Immature natural killer cell (primary cell): ENCODE measurements around the gene OSBPL2. TPM values are rescaled to one million over a fixed set of nuclear protein-coding genes. Genes with fewer than 3 reads are reported as not detected.

Experiments used
- DNase-seq, 3 donors: peaks; one replicate each; pipeline ENCODE4 v3.0.0; 2022; ENCODE audit warnings: mixed read lengths in 1 of 3
- H3K27ac Mint-ChIP-seq, 6 donors: one replicate each; pipeline ENCODE4 v1.8.0; 2020; ENCODE audit warnings: mixed read lengths in 6 of 6, mild to moderate bottlenecking in 5 of 6, inconsistent platforms in 4 of 6, moderate library complexity in 3 of 6
- H3K27me3 Mint-ChIP-seq, 3 donors: one replicate each; pipeline ENCODE4 v1.8.0; 2020 to 2021; ENCODE audit warnings: low read depth in 3 of 3, mild to moderate bottlenecking in 3 of 3, mixed read lengths in 3 of 3, moderate library complexity in 3 of 3, inconsistent platforms in 1 of 3
- H3K36me3 Mint-ChIP-seq, 3 donors: one replicate each; pipeline ENCODE4 v1.8.0; 2020; ENCODE audit warnings: mixed read lengths in 3 of 3, inconsistent platforms in 2 of 3, mild to moderate bottlenecking in 2 of 3
- H3K4me1 Mint-ChIP-seq, 2 donors: one replicate each; pipeline ENCODE4 v1.8.0; 2020; ENCODE audit warnings: inconsistent platforms in 2 of 2, mild to moderate bottlenecking in 2 of 2, mixed read lengths in 2 of 2, moderate library complexity in 1 of 2
- H3K4me3 Mint-ChIP-seq, 5 donors: one replicate each; pipeline ENCODE4 v1.8.0; 2020; ENCODE audit warnings: mild to moderate bottlenecking in 5 of 5, mixed read lengths in 5 of 5, inconsistent platforms in 3 of 5, moderate library complexity in 3 of 5
- H3K9me3 Mint-ChIP-seq, 6 donors: one replicate each; pipeline ENCODE4 v1.8.0; 2020; ENCODE audit warnings: mild to moderate bottlenecking in 6 of 6, mixed read lengths in 6 of 6, inconsistent platforms in 4 of 6, moderate library complexity in 3 of 6
- polyA plus RNA-seq, 3 donors: library from polyadenylated mRNA; unstranded; fragments of 300-500 nt; fragmentation: Illumina TruSeq; gene quantifications; one replicate each; pipeline ENCODE4 v1.2.3, GENCODE V29; 2021

Gene OSBPL2
- polyA plus RNA-seq, 3 donors from 2014 or later = 17.9 to 45.2 (median 24.5) TPM

GRCh38 chr20:62269378-62269777, 31.1 kb downstream of the OSBPL2 start:
- Mint-ChIP-seq H3K27me3 (peaks cover 0 to 3% (median 0%) of the 10 kb centered on the region in 3 donors), H3K9me3 (no peaks in the 10 kb centered on the region), H3K4me3 (no peak overlapping the region), H3K27ac (no peak overlapping the region), H3K4me1 (peaks cover 0 to 3% of the 10 kb centered on the region in 2 donors), H3K36me3 (peaks cover 10 to 30% (median 10%) of the 10 kb centered on the region in 3 donors)
- DNase-seq = no peak

GRCh38 chr20:62269871-62270270, 31.6 kb downstream of the OSBPL2 start:
- DNase-seq = no peak
- peaks cover 0 to 3% (median 0%) of the 10 kb centered on the region in 3 donors for H3K27me3 Mint-ChIP-seq
- H3K9me3 Mint-ChIP-seq = no peaks in the 10 kb centered on the region
- peaks cover 5 to 31% (median 6%) of the 10 kb centered on the region in 3 donors for H3K36me3 Mint-ChIP-seq
- H3K4me1 Mint-ChIP-seq = peaks cover 0 to 2% of the 10 kb centered on the region in 2 donors
- no peak overlapping the region for H3K4me3 Mint-ChIP-seq
- no peak overlapping the region for H3K27ac Mint-ChIP-seq

- Mint-ChIP-seq H3K27me3 (peaks cover 0 to 3% (median 2%) of the 10 kb centered on the region in 3 donors), H3K27ac (peak overlapping the region in 1 of 6 donors; percentile 22), H3K4me3 (no peak overlapping the region), H3K4me1 (peaks cover 0 to 2% of the 10 kb centered on the region in 2 donors), H3K36me3 (peaks cover 0 to 20% (median 4%) of the 10 kb centered on the region in 3 donors), H3K9me3 (no peaks in the 10 kb centered on the region)
- DNase-seq = no peak
Measured at GRCh38 chr20:62272200-62272599, 33.9 kb downstream of the OSBPL2 start.

- peaks cover 0 to 3% (median 3%) of the 10 kb centered on the region in 3 donors for H3K27me3 Mint-ChIP-seq
- no peak overlapping the region for H3K4me3 Mint-ChIP-seq
- H3K9me3 Mint-ChIP-seq = no peaks in the 10 kb centered on the region
- no peak for DNase-seq
- H3K27ac Mint-ChIP-seq = peak overlapping the region in 1 of 6 donors; percentile 56
- H3K4me1 Mint-ChIP-seq = no peaks in the 10 kb centered on the region
- H3K36me3 Mint-ChIP-seq = peaks cover 0 to 21% (median 4%) of the 10 kb centered on the region in 3 donors
Measured at GRCh38 chr20:62273416-62273815, 35.1 kb downstream of the OSBPL2 start.

- Mint-ChIP-seq H3K27ac (peak overlapping the region in 2 of 6 donors; percentile 28 to 68), H3K36me3 (peaks cover 4 to 26% (median 5%) of the 10 kb centered on the region in 3 donors), H3K4me3 (no peak overlapping the region), H3K9me3 (no peaks in the 10 kb centered on the region), H3K27me3 (peaks cover 0 to 3% (median 3%) of the 10 kb centered on the region in 3 donors), H3K4me1 (no peaks in the 10 kb centered on the region)
- DNase-seq = no peak
Measured at GRCh38 chr20:62274332-62274950, 36.1 kb downstream of the OSBPL2 start.

- Mint-ChIP-seq H3K9me3 (no peaks in the 10 kb centered on the region), H3K27ac (peak overlapping the region in 1 of 6 donors; percentile 67), H3K36me3 (peaks cover 4 to 31% (median 5%) of the 10 kb centered on the region in 3 donors), H3K27me3 (peaks cover 0 to 3% (median 3%) of the 10 kb centered on the region in 3 donors), H3K4me1 (no peaks in the 10 kb centered on the region), H3K4me3 (no peak overlapping the region)
- no peak for DNase-seq
Measured at GRCh38 chr20:62275219-62275618, 36.9 kb downstream of the OSBPL2 start.

- H3K27ac Mint-ChIP-seq = no peak overlapping the region
- no peak overlapping the region for H3K4me3 Mint-ChIP-seq
- H3K4me1 Mint-ChIP-seq = no peaks in the 10 kb centered on the region
- no peaks in the 10 kb centered on the region for H3K9me3 Mint-ChIP-seq
- H3K27me3 Mint-ChIP-seq = peaks cover 0 to 3% (median 3%) of the 10 kb centered on the region in 3 donors
- H3K36me3 Mint-ChIP-seq = peaks cover 7 to 41% (median 9%) of the 10 kb centered on the region in 3 donors
- DNase-seq = no peak
Measured at GRCh38 chr20:62276439-62276838, 38.1 kb downstream of the OSBPL2 start.

- peaks cover 0 to 6% (median 3%) of the 10 kb centered on the region in 3 donors for H3K27me3 Mint-ChIP-seq
- H3K27ac Mint-ChIP-seq = peak overlapping the region in 1 of 6 donors; percentile 35
- peaks cover 14 to 49% (median 15%) of the 10 kb centered on the region in 3 donors for H3K36me3 Mint-ChIP-seq
- H3K9me3 Mint-ChIP-seq = no peaks in the 10 kb centered on the region
- DNase-seq = no peak
- no peak overlapping the region for H3K4me3 Mint-ChIP-seq
- H3K4me1 Mint-ChIP-seq = no peaks in the 10 kb centered on the region
Measured at GRCh38 chr20:62277253-62277652, 38.9 kb downstream of the OSBPL2 start.

- Mint-ChIP-seq H3K27me3 (peaks cover 0 to 4% (median 3%) of the 10 kb centered on the region in 3 donors), H3K4me1 (peaks cover 0 to 2% of the 10 kb centered on the region in 2 donors), H3K9me3 (no peaks in the 10 kb centered on the region), H3K4me3 (no peak overlapping the region), H3K27ac (no peak overlapping the region), H3K36me3 (peaks cover 14 to 52% (median 24%) of the 10 kb centered on the region in 3 donors)
- no peak for DNase-seq
Measured at GRCh38 chr20:62280303-62280702, 42.0 kb downstream of the OSBPL2 start.

- H3K4me3 Mint-ChIP-seq = no peak overlapping the region
- H3K9me3 Mint-ChIP-seq = no peaks in the 10 kb centered on the region
- peaks cover 0 to 4% (median 3%) of the 10 kb centered on the region in 3 donors for H3K27me3 Mint-ChIP-seq
- H3K36me3 Mint-ChIP-seq = peaks cover 11 to 52% (median 24%) of the 10 kb centered on the region in 3 donors
- DNase-seq = no peak
- peak overlapping the region in 1 of 6 donors; percentile 5 for H3K27ac Mint-ChIP-seq
- H3K4me1 Mint-ChIP-seq = peaks cover 0 to 2% of the 10 kb centered on the region in 2 donors
Measured at GRCh38 chr20:62281161-62281933, 43.0 kb downstream of the OSBPL2 start.

GRCh38 chr20:62282103-62282502, 43.8 kb downstream of the OSBPL2 start:
- Mint-ChIP-seq H3K27me3 (peaks cover 0 to 4% (median 2%) of the 10 kb centered on the region in 3 donors), H3K4me3 (no peak overlapping the region), H3K9me3 (no peaks in the 10 kb centered on the region), H3K4me1 (peaks cover 0 to 2% of the 10 kb centered on the region in 2 donors), H3K36me3 (peaks cover 11 to 52% (median 24%) of the 10 kb centered on the region in 3 donors), H3K27ac (peak overlapping the region in 1 of 6 donors; percentile 5)
- no peak for DNase-seq

- H3K27ac Mint-ChIP-seq = no peak overlapping the region
- H3K36me3 Mint-ChIP-seq = peaks cover 11 to 50% (median 24%) of the 10 kb centered on the region in 3 donors
- no peak overlapping the region for H3K4me3 Mint-ChIP-seq
- peaks cover 0 to 4% (median under 1%) of the 10 kb centered on the region in 3 donors for H3K27me3 Mint-ChIP-seq
- no peak for DNase-seq
- peaks cover 0 to 2% of the 10 kb centered on the region in 2 donors for H3K4me1 Mint-ChIP-seq
- H3K9me3 Mint-ChIP-seq = no peaks in the 10 kb centered on the region
Measured at GRCh38 chr20:62282877-62283503, 44.7 kb downstream of the OSBPL2 start.

- DNase-seq = no peak
- H3K27ac Mint-ChIP-seq = peak overlapping the region in 1 of 6 donors; percentile 29
- peaks cover 11 to 49% (median 23%) of the 10 kb centered on the region in 3 donors for H3K36me3 Mint-ChIP-seq
- H3K4me1 Mint-ChIP-seq = peaks cover 0 to 4% of the 10 kb centered on the region in 2 donors
- H3K27me3 Mint-ChIP-seq = peaks cover 0 to 4% (median 0%) of the 10 kb centered on the region in 3 donors
- H3K4me3 Mint-ChIP-seq = no peak overlapping the region
- H3K9me3 Mint-ChIP-seq = no peaks in the 10 kb centered on the region
Measured at GRCh38 chr20:62284448-62284847, 46.1 kb downstream of the OSBPL2 start.
